Measurements from ENCODE around the gene GABRB1.

The GABRB1 gene

DNA sequence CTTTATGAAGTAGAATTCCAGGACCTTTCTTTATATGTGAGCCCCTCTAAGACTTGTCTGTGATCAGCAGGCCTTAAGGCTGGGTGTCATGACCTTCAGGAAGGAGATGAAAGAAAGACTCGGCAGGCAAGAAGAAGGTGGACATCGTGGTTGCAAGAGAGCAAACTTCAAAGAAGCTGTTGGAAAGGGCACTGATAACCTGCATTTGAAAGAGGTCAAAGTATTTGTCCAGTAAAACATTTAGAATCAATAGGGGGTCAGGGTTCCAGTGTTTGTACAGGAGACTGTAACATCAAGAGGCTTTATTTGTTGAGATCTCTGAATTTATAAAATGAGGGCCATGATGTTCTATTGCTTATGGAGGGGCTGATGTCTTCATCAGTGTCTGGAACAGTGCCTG, 387.9 kb downstream of the GABRB1 start:
- H2AFZ ChIP-seq (ENCODE audit: low read depth, low read length) = no peak overlapping the region
- H3K4me1 ChIP-seq (ENCODE audit: insufficient read depth, low read length) = no peaks in the 10 kb centered on the region
- TF ChIP-seq CTCF (IDR thresholded peaks at IDR 0.05; ENCODE audit: borderline replicate concordance, extremely low read depth, low read length, poor library complexity, severe bottlenecking) = no peak
- no peak for TF ChIP-seq EZH2 (IDR thresholded peaks at IDR 0.05; ENCODE audit: borderline replicate concordance, low read depth, low read length, severe bottlenecking)
- H3K4me2 ChIP-seq (ENCODE audit: insufficient read depth, low read length) = no peak overlapping the region
- H3K9ac ChIP-seq (ENCODE audit: low read depth, low read length) = no peak overlapping the region
- no peaks in the 10 kb centered on the region for H4K20me1 ChIP-seq (ENCODE audit: insufficient read depth, low read length)
- H3K4me3 ChIP-seq (ENCODE audit: low read depth in 1 of 2, low read length in 2 of 2) = no peak overlapping the region
- no peaks in the 10 kb centered on the region for H3K27me3 ChIP-seq (ENCODE audit: insufficient read depth, low read length, poor library complexity)
- H3K36me3 ChIP-seq (ENCODE audit: insufficient read depth, low read length) = no peaks in the 10 kb centered on the region
- no peaks in the 10 kb centered on the region for H3K9me3 ChIP-seq (ENCODE audit: insufficient read depth, low read length, severe bottlenecking)
- no peak for DNase-seq
- H3K79me2 ChIP-seq (ENCODE audit: insufficient read depth, low read length) = no peaks in the 10 kb centered on the region
- no peak overlapping the region for H3K27ac ChIP-seq (ENCODE audit: low read length)
- ATAC-seq (ENCODE audit: insufficient read depth, low read depth) = no peak

DNA sequence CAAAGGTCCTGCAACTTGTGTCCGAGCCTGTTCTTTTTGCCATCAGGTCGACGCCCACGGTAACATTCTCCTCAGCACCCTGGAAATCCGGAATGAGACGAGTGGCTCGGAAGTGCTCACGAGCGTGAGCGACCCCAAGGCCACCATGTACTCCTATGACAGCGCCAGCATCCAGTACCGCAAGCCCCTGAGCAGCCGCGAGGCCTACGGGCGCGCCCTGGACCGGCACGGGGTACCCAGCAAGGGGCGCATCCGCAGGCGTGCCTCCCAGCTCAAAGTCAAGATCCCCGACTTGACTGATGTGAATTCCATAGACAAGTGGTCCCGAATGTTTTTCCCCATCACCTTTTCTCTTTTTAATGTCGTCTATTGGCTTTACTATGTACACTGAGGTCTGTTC, 394.3 kb downstream of the GABRB1 start:
- Histone ChIP-seq H3K36me3 (ENCODE audit: insufficient read depth, low read length) (no peaks in the 10 kb centered on the region), H3K9me3 (ENCODE audit: insufficient read depth, low read length, severe bottlenecking) (no peaks in the 10 kb centered on the region), H3K27ac (ENCODE audit: low read length) (no peak overlapping the region), H3K9ac (ENCODE audit: low read depth, low read length) (no peak overlapping the region), H3K79me2 (ENCODE audit: insufficient read depth, low read length) (no peaks in the 10 kb centered on the region), H3K27me3 (ENCODE audit: insufficient read depth, low read length, poor library complexity) (no peaks in the 10 kb centered on the region), H2AFZ (ENCODE audit: low read depth, low read length) (no peak overlapping the region), H3K4me3 (ENCODE audit: low read depth in 1 of 2, low read length in 2 of 2) (no peak overlapping the region), H3K4me2 (ENCODE audit: insufficient read depth, low read length) (no peak overlapping the region), H4K20me1 (ENCODE audit: insufficient read depth, low read length) (no peaks in the 10 kb centered on the region), H3K4me1 (ENCODE audit: insufficient read depth, low read length) (no peaks in the 10 kb centered on the region)
- DNase-seq (no peak), ATAC-seq (ENCODE audit: insufficient read depth, low read depth) (no peak)
- TF ChIP-seq CTCF (IDR thresholded peaks at IDR 0.05; ENCODE audit: borderline replicate concordance, extremely low read depth, low read length, poor library complexity, severe bottlenecking) (no peak), EZH2 (IDR thresholded peaks at IDR 0.05; ENCODE audit: borderline replicate concordance, low read depth, low read length, severe bottlenecking) (no peak)

DNA sequence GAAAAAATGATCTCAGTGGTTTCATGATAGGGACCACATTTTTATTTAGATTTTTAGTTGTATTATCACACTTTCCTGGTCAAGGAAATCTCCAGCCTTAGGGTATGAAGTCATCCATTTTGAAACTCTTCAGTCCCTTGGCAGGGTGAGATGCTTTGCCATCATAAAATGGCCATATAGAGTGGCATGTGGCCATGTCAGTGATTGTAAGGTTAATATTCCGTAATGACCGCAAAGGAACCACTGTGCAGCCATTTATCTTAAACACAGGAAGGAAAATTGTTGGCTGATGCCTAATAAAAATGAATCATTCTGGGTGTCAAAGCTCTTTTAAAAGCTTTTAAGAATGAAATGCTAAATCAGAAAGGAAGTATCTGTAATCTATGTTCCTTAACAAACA, 396.6 kb downstream of the GABRB1 start:
- Histone ChIP-seq H3K36me3 (ENCODE audit: insufficient read depth, low read length) (no peaks in the 10 kb centered on the region), H3K27me3 (ENCODE audit: insufficient read depth, low read length, poor library complexity) (no peaks in the 10 kb centered on the region), H4K20me1 (ENCODE audit: insufficient read depth, low read length) (no peaks in the 10 kb centered on the region), H3K27ac (ENCODE audit: low read length) (no peak overlapping the region), H3K79me2 (ENCODE audit: insufficient read depth, low read length) (no peaks in the 10 kb centered on the region), H3K9me3 (ENCODE audit: insufficient read depth, low read length, severe bottlenecking) (no peaks in the 10 kb centered on the region), H3K9ac (ENCODE audit: low read depth, low read length) (no peak overlapping the region), H3K4me2 (ENCODE audit: insufficient read depth, low read length) (no peak overlapping the region), H2AFZ (ENCODE audit: low read depth, low read length) (no peak overlapping the region), H3K4me3 (ENCODE audit: low read depth in 1 of 2, low read length in 2 of 2) (no peak overlapping the region), H3K4me1 (ENCODE audit: insufficient read depth, low read length) (no peaks in the 10 kb centered on the region)
- TF ChIP-seq CTCF (IDR thresholded peaks at IDR 0.05; ENCODE audit: borderline replicate concordance, extremely low read depth, low read length, poor library complexity, severe bottlenecking) (no peak), EZH2 (IDR thresholded peaks at IDR 0.05; ENCODE audit: borderline replicate concordance, low read depth, low read length, severe bottlenecking) (no peak)
- no peak for ATAC-seq (ENCODE audit: insufficient read depth, low read depth)
- DNase-seq = no peak

- Histone ChIP-seq H2AFZ (ENCODE audit: low read depth, low read length) (no peak overlapping the region), H3K27ac (ENCODE audit: low read length) (no peak overlapping the region), H3K4me1 (ENCODE audit: insufficient read depth, low read length) (no peaks in the 10 kb centered on the region), H4K20me1 (ENCODE audit: insufficient read depth, low read length) (no peaks in the 10 kb centered on the region), H3K4me2 (ENCODE audit: insufficient read depth, low read length) (no peak overlapping the region), H3K9ac (ENCODE audit: low read depth, low read length) (no peak overlapping the region), H3K9me3 (ENCODE audit: insufficient read depth, low read length, severe bottlenecking) (no peaks in the 10 kb centered on the region), H3K27me3 (ENCODE audit: insufficient read depth, low read length, poor library complexity) (no peaks in the 10 kb centered on the region), H3K79me2 (ENCODE audit: insufficient read depth, low read length) (no peaks in the 10 kb centered on the region), H3K36me3 (ENCODE audit: insufficient read depth, low read length) (no peaks in the 10 kb centered on the region), H3K4me3 (ENCODE audit: low read depth in 1 of 2, low read length in 2 of 2) (no peak overlapping the region)
- DNase-seq (no peak), ATAC-seq (ENCODE audit: insufficient read depth, low read depth) (no peak)
- TF ChIP-seq EZH2 (IDR thresholded peaks at IDR 0.05; ENCODE audit: borderline replicate concordance, low read depth, low read length, severe bottlenecking) (no peak), CTCF (IDR thresholded peaks at IDR 0.05; ENCODE audit: borderline replicate concordance, extremely low read depth, low read length, poor library complexity, severe bottlenecking) (no peak)
Observed at GRCh38 chr4:47432749-47433148, 401.4 kb downstream of the GABRB1 start.

All from DND-41 (cell line).